B cell (primary cell): Measurements from ENCODE around the gene TTYH3. TPM values are rescaled to one million over a fixed set of nuclear protein-coding genes. Genes with fewer than 3 reads are reported as not detected.

Source experiments
- ATAC-seq: fragments of 200-7000 bp; cut with Tn5 transposase; one replicate; pipeline ENCODE4 v1.10.0; 2021; ENCODE audit warnings: low read depth, mild to moderate bottlenecking, moderate number of reproducible peaks, moderate library complexity
- CTCF ChIA-PET: fragments of 350-600 bp; sonication (Branson Sonifier 250); formaldehyde crosslinking; loops from one replicate; lab custom pipeline; 2021; ENCODE audit warnings: antibody characterized with exemption, inconsistent platforms; lab: Charles Lee
- POLR2A ChIA-PET: fragments of 350-600 bp; sonication (Branson Sonifier 250); formaldehyde crosslinking; loops from one replicate; lab custom pipeline; 2021; ENCODE audit warnings: antibody characterized with exemption; lab: Charles Lee
- DNase-seq: peaks from one replicate; pipeline ENCODE4 v3.0.0; 2013
- H2AFZ ChIP-seq: 2 replicates; pipeline ENCODE4 v1.6.1; 2012; ENCODE audit warnings: mild to moderate bottlenecking, low read depth, low read length; ENCODE audit not compliant: insufficient read depth, poor library complexity, severe bottlenecking
- H3K27ac ChIP-seq, 2 donors: 1 replicate in 1 of 2; 2 replicates in 1 of 2; pipeline ENCODE4 v1.5.1; 2012 to 2013; ENCODE audit warnings: low read length in 2 of 2, mild to moderate bottlenecking in 2 of 2, moderate library complexity in 1 of 2
- H3K27me3 ChIP-seq, 4 experiments: fragments of 200-600 bp in 1 of 4; sonication (generic) in 1 of 4; replicated peaks in 1 of 4; 1 replicate in 2 of 4; 2 replicates in 2 of 4; pipeline versions ENCODE4 v1.6.1 to v1.7.0; 2013 to 2016; ENCODE audit warnings: low read length in 3 of 4, mild to moderate bottlenecking in 2 of 4, mixed read lengths in 1 of 4, moderate library complexity in 1 of 4; ENCODE audit not compliant: insufficient read depth in 4 of 4, control insufficient read depth in 3 of 4; ENCODE audit errors: control extremely low read depth in 1 of 4
- H3K36me3 ChIP-seq, 2 experiments: replicated peaks in 1 of 2; 1 replicate in 1 of 2; 2 replicates in 1 of 2; pipeline versions ENCODE4 v1.6.1 to v1.7.1; 2013; ENCODE audit warnings: low read length in 1 of 2; ENCODE audit not compliant: insufficient read depth in 2 of 2, control insufficient read depth in 1 of 2; ENCODE audit errors: control extremely low read depth in 1 of 2, extremely low read depth in 1 of 2
- H3K4me1 ChIP-seq, 2 donors: fragments of 200-600 bp in 1 of 2; sonication (generic) in 1 of 2; 1 replicate in 1 of 2; 2 replicates in 1 of 2; pipeline versions ENCODE4 v1.5.1 to v1.6.1; 2013 to 2017; ENCODE audit warnings: low read length in 2 of 2; ENCODE audit not compliant: control insufficient read depth in 2 of 2, insufficient read depth in 2 of 2
- H3K4me2 ChIP-seq: replicated peaks from 2 replicates; pipeline ENCODE3; 2012; ENCODE audit warnings: mild to moderate bottlenecking, low read depth, low read length; ENCODE audit not compliant: poor library complexity, severe bottlenecking
- H3K4me3 ChIP-seq, 5 experiments: fragments of 200-600 bp in 1 of 5; sonication (generic) in 1 of 5; 1 replicate in 3 of 5; 2 replicates in 2 of 5; pipeline versions ENCODE4 v1.5.1 to v1.7.0; 2011 to 2016; ENCODE audit warnings: low read length in 4 of 5, mild to moderate bottlenecking in 4 of 5, low read depth in 2 of 5, control low read depth in 1 of 5, moderate library complexity in 1 of 5; ENCODE audit not compliant: insufficient read depth in 1 of 5; ENCODE audit errors: control extremely low read depth in 1 of 5, extremely low read depth in 1 of 5
- H3K79me2 ChIP-seq: fragments of 200-600 bp; sonication (generic); one replicate; pipeline ENCODE4 v1.6.0; 2016; ENCODE audit warnings: low read length; ENCODE audit not compliant: control insufficient read depth, insufficient read depth
- H3K9ac ChIP-seq: fragments of 200-600 bp; sonication (generic); 2 replicates; pipeline ENCODE4 v1.6.1; 2017; ENCODE audit warnings: mild to moderate bottlenecking, low read length, moderate library complexity
- H3K9me3 ChIP-seq, 3 donors: one replicate each; pipeline versions ENCODE4 v1.6.1 to v1.7.1; 2013; ENCODE audit warnings: low read length in 2 of 3; ENCODE audit not compliant: control insufficient read depth in 2 of 3, insufficient read depth in 1 of 3; ENCODE audit errors: control extremely low read depth in 1 of 3
- H4K20me1 ChIP-seq: 2 replicates; pipeline ENCODE4 v1.6.0; 2012; ENCODE audit warnings: mild to moderate bottlenecking, low read length; ENCODE audit not compliant: insufficient read depth, control insufficient read depth, poor library complexity, severe bottlenecking
- H3K27ac Mint-ChIP-seq: one replicate; pipeline ENCODE4 v1.8.0; 2021; ENCODE audit warnings: mixed read lengths
- H3K27me3 Mint-ChIP-seq: one replicate; pipeline ENCODE4 v1.8.0; 2021; ENCODE audit warnings: mixed read lengths
- H3K4me1 Mint-ChIP-seq: one replicate; pipeline ENCODE4 v1.8.0; 2021; ENCODE audit warnings: mixed read lengths
- H3K4me3 Mint-ChIP-seq: one replicate; pipeline ENCODE4 v1.8.0; 2021; ENCODE audit warnings: mixed read lengths
- H3K9me3 Mint-ChIP-seq: one replicate; pipeline ENCODE4 v1.8.0; 2022; ENCODE audit warnings: mixed read lengths; ENCODE audit not compliant: insufficient read depth
- EZH2 ChIP-seq: IDR thresholded peaks from 2 replicates; pipeline ENCODE4 v1.6.1; 2012; ENCODE audit warnings: borderline replicate concordance, low read depth, mild to moderate bottlenecking, moderate library complexity, low read length; ENCODE audit not compliant: insufficient read depth, poor library complexity, severe bottlenecking
- WGBS: methylation state at CpG from one replicate; pipeline ENCODE4 v1.1.5; 2013; ENCODE audit warnings: missing lambda C conversion rate; ENCODE audit not compliant: insufficient coverage; 5-methylcytosine and 5-hydroxymethylcytosine counted together
- intact Hi-C: fragments of 100-400 bp; cut with micrococcal nuclease; formaldehyde crosslinking; loops from one replicate; pipeline ENCODE4 v1.10.0; 2022
- polyA plus RNA-seq: library from polyadenylated mRNA; depleted of rRNA; stranded (reverse); fragments of >200 nt; gene quantifications from 2 replicates; pipeline ENCODE4 v1.2.3, GENCODE V29; 2012
- total RNA-seq, 2 donors: library from RNA; stranded (reverse); fragments of 120-200 nt in 1 of 2; gene quantifications; 1 replicate in 1 of 2; 2 replicates in 1 of 2; pipeline versions ENCODE4 v1.2.3 to v1.2.4, GENCODE V29; 2013 to 2022
- TF ChIP-seq, protein P1 (sequence below): fragments of 200-600 bp; IDR thresholded peaks from one replicate; pipeline ENCODE4 v1.8.0; 2022; ENCODE audit warnings: antibody characterized with exemption, mild to moderate bottlenecking

TTYH3 gene
- total and polyA plus RNA-seq, 2 donors (not counting 1 experiment from before 2014, with no cell fraction given) = 8.4 to 48.6 TPM

GRCh38 chr7:2701832-2702593 is 70.2 kb downstream of the TTYH3 start:
- Histone ChIP-seq H3K27me3 (peaks cover 0 to 18% (median 0%) of the 10 kb centered on the region in 4 experiments), H3K9ac (no peak overlapping the region), H3K4me2 (no peak overlapping the region), H3K79me2 (no peaks in the 10 kb centered on the region), H3K4me3 (no peak overlapping the region), H4K20me1 (no peaks in the 10 kb centered on the region), H3K9me3 (no peaks in the 10 kb centered on the region), H3K4me1 (peaks cover 13 to 15% of the 10 kb centered on the region in 2 donors), H3K36me3 (no peaks in the 10 kb centered on the region), H2AFZ (no peak overlapping the region), H3K27ac (no peak overlapping the region)
- Mint-ChIP-seq H3K27ac (peak overlapping the region; percentile 21), H3K9me3 (no peaks in the 10 kb centered on the region), H3K27me3 (no peaks in the 10 kb centered on the region), H3K4me3 (no peak overlapping the region), H3K4me1 (peaks cover 21% of the 10 kb centered on the region)
- POLR2A ChIA-PET = interaction anchor here (0.7 kb wide), 1 partner anchor 281 kb away, joined by 5 read pairs; no protein-coding TSS in a partner anchor
- no peak for TF ChIP-seq EZH2
- TF ChIP-seq, protein P1, sequence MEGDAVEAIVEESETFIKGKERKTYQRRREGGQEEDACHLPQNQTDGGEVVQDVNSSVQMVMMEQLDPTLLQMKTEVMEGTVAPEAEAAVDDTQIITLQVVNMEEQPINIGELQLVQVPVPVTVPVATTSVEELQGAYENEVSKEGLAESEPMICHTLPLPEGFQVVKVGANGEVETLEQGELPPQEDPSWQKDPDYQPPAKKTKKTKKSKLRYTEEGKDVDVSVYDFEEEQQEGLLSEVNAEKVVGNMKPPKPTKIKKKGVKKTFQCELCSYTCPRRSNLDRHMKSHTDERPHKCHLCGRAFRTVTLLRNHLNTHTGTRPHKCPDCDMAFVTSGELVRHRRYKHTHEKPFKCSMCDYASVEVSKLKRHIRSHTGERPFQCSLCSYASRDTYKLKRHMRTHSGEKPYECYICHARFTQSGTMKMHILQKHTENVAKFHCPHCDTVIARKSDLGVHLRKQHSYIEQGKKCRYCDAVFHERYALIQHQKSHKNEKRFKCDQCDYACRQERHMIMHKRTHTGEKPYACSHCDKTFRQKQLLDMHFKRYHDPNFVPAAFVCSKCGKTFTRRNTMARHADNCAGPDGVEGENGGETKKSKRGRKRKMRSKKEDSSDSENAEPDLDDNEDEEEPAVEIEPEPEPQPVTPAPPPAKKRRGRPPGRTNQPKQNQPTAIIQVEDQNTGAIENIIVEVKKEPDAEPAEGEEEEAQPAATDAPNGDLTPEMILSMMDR = no peak
- ATAC-seq (no peak), DNase-seq (no peak)
- CTCF ChIA-PET = interaction anchor here (1.2 kb wide), 1 partner anchor 8 kb away, joined by 4 read pairs; no protein-coding TSS in a partner anchor
- 91% methylated on average over 12 of the region's 12 CpGs for WGBS
- intact Hi-C loops = no loop called here

DNA sequence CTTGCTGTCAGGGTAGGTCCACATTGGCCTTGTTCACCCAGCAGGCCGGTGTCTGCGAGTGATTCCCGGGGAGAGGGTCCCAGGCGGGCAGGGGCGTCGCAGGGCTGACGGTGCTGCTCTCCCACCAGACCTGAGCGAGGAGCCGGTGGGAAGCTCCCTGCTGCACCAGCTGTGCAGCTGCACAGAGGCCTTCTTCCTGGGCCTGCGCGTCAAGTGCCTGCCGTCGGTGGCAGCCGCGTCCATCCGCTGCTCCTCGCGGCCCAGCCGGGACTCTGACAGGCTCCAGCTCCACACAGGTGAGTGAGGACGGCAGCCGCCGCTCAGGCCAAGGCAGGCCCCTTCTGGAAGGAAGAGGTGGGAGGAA is 70.8 kb downstream of the TTYH3 start:
- Histone ChIP-seq H3K79me2 (no peaks in the 10 kb centered on the region), H3K36me3 (no peaks in the 10 kb centered on the region), H3K27me3 (peaks cover 0 to 18% (median 0%) of the 10 kb centered on the region in 4 experiments), H3K4me1 (peaks cover 13 to 15% of the 10 kb centered on the region in 2 donors), H2AFZ (no peak overlapping the region), H3K4me2 (no peak overlapping the region), H3K4me3 (no peak overlapping the region), H3K27ac (no peak overlapping the region), H4K20me1 (no peaks in the 10 kb centered on the region), H3K9ac (no peak overlapping the region), H3K9me3 (no peaks in the 10 kb centered on the region)
- DNase-seq = no peak
- no peaks in the 10 kb centered on the region for H3K27me3 Mint-ChIP-seq
- H3K9me3 Mint-ChIP-seq = no peaks in the 10 kb centered on the region
- H3K4me1 Mint-ChIP-seq = peaks cover 21% of the 10 kb centered on the region
- no peak for ATAC-seq
- intact Hi-C loops = no loop called here
- H3K4me3 Mint-ChIP-seq = no peak overlapping the region
- TF ChIP-seq EZH2 = no peak
- TF ChIP-seq, protein P1 = no peak
- WGBS = 96% methylated on average over 22 of the region's 22 CpGs
- ChIA-PET CTCF (interaction anchor here (1.2 kb wide), 1 partner anchor 7 kb away, joined by 4 read pairs; no protein-coding TSS in a partner anchor), POLR2A (interaction anchor here (0.6 to 0.7 kb wide), 2 partner anchors 20 to 282 kb away, joined by 3 to 5 read pairs; no protein-coding TSS in a partner anchor)
- H3K27ac Mint-ChIP-seq = no peak overlapping the region
